GM23338 (cell line): ENCODE data around the gene GSTM2. TPM values are rescaled to one million over a fixed set of nuclear protein-coding genes. Genes with fewer than 3 reads are reported as not detected.

ENCODE experiments used
- ATAC-seq: fragments of 200-7000 bp; cut with Tn5 transposase; 3 replicates; pipeline ENCODE4 v1.9.1; 2020
- DNase-seq: peaks from one replicate; pipeline ENCODE4 v3.0.0-alpha.2; 2015; ENCODE audit warnings: low spot score
- H2AFZ ChIP-seq: fragments of 200-600 bp; sonication (generic); 2 replicates; pipeline ENCODE4 v1.8.0; 2016; ENCODE audit warnings: antibody characterized with exemption, mild to moderate bottlenecking, moderate library complexity
- H3F3A ChIP-seq: fragments of 200-600 bp; sonication (generic); replicated peaks from 2 replicates; pipeline ENCODE4 v1.8.0; 2017; ENCODE audit warnings: antibody characterized with exemption, mixed run types, low read depth
- H3K27ac ChIP-seq: fragments of 200-600 bp; sonication (generic); 2 replicates; pipeline ENCODE4 v1.6.1; 2016; ENCODE audit warnings: low read depth
- H3K27me3 ChIP-seq: fragments of 200-600 bp; sonication (generic); 2 replicates; pipeline ENCODE4 v1.8.0; 2016; ENCODE audit warnings: mild to moderate bottlenecking, mixed run types, moderate library complexity; ENCODE audit not compliant: insufficient read depth
- H3K36me3 ChIP-seq: fragments of 200-600 bp; sonication (generic); 2 replicates; pipeline ENCODE4 v1.8.0; 2016; ENCODE audit warnings: mild to moderate bottlenecking; ENCODE audit not compliant: insufficient read depth
- H3K4me1 ChIP-seq: fragments of 200-600 bp; sonication (generic); 2 replicates; pipeline ENCODE4 v1.8.0; 2016; ENCODE audit warnings: mild to moderate bottlenecking, moderate library complexity; ENCODE audit not compliant: insufficient read depth
- H3K4me2 ChIP-seq: fragments of 200-600 bp; sonication (generic); 2 replicates; pipeline ENCODE4 v1.7.1; 2017; ENCODE audit warnings: mixed run types
- H3K4me3 ChIP-seq: fragments of 200-600 bp; sonication (generic); 2 replicates; pipeline ENCODE4 v1.6.1; 2016; ENCODE audit warnings: mixed run types
- H3K79me2 ChIP-seq: fragments of 200-600 bp; sonication (generic); replicated peaks from 2 replicates; pipeline ENCODE4 v1.8.0; 2017; ENCODE audit warnings: mild to moderate bottlenecking; ENCODE audit not compliant: insufficient read depth
- H3K9me2 ChIP-seq: fragments of 200-600 bp; sonication (generic); 2 replicates; pipeline ENCODE4 v1.8.0; 2017; ENCODE audit not compliant: insufficient read depth
- H4K20me1 ChIP-seq: fragments of 200-600 bp; sonication (generic); replicated peaks from 2 replicates; pipeline ENCODE4 v1.8.0; 2017; ENCODE audit warnings: mild to moderate bottlenecking; ENCODE audit not compliant: insufficient read depth
- H3K27ac Mint-ChIP-seq: 2 replicates; pipeline ENCODE4 v1.8.0; 2020; ENCODE audit warnings: inconsistent platforms, mild to moderate bottlenecking, moderate library complexity, mixed read lengths
- H3K27me3 Mint-ChIP-seq: 3 replicates; pipeline ENCODE4 v1.8.0; 2022; ENCODE audit warnings: low read depth, mild to moderate bottlenecking, moderate library complexity, mixed read lengths, inconsistent platforms; ENCODE audit not compliant: insufficient read depth, poor library complexity
- H3K36me3 Mint-ChIP-seq: 3 replicates; pipeline ENCODE4 v1.8.0; 2021; ENCODE audit warnings: low read depth, mild to moderate bottlenecking, inconsistent platforms, moderate library complexity, mixed read lengths
- H3K4me1 Mint-ChIP-seq: 3 replicates; pipeline ENCODE4 v1.8.0; 2020; ENCODE audit warnings: mild to moderate bottlenecking, inconsistent platforms, mixed read lengths
- H3K4me3 Mint-ChIP-seq: 3 replicates; pipeline ENCODE4 v1.8.0; 2021; ENCODE audit warnings: moderate library complexity, mild to moderate bottlenecking, inconsistent platforms, mixed read lengths
- H3K9me3 Mint-ChIP-seq: 3 replicates; pipeline ENCODE4 v1.8.0; 2020; ENCODE audit warnings: moderate library complexity, mild to moderate bottlenecking, inconsistent platforms, mixed read lengths
- JUNB ChIP-seq: IDR thresholded peaks from one replicate; pipeline ENCODE4 v1.6.1; 2016; ENCODE audit warnings: antibody characterized with exemption; ENCODE audit not compliant: unreplicated experiment
- NANOG ChIP-seq: IDR thresholded peaks from 2 replicates; pipeline ENCODE4 v1.6.1; 2016; ENCODE audit warnings: antibody characterized with exemption, borderline replicate concordance
- POLR2AphosphoS5 ChIP-seq: IDR thresholded peaks from 2 replicates; pipeline ENCODE4 v1.6.1; 2016; ENCODE audit warnings: antibody characterized with exemption, low read depth
- STAT1 ChIP-seq: IDR thresholded peaks from one replicate; pipeline ENCODE4 v1.6.1; 2016; ENCODE audit warnings: antibody characterized with exemption; ENCODE audit not compliant: unreplicated experiment
- ZNF114 ChIP-seq: fragments of 250-450 bp; sonication (Bioruptor Pico); IDR thresholded peaks from 2 replicates; pipeline ENCODE4 v1.5.0; 2020; ENCODE audit warnings: mild to moderate bottlenecking, moderate library complexity
- polyA plus RNA-seq: library from polyadenylated mRNA; unstranded; fragments of >200 nt; fragmentation: Nextera tagmentation; extraction: Ambion mirVana; gene quantifications from 2 replicates; pipeline ENCODE4 v1.2.1, GENCODE V29; 2016
- total RNA-seq: library from RNA; depleted of rRNA; stranded (reverse); fragments of >200 nt; shearing (Covaris generic); gene quantifications from 2 replicates; pipeline ENCODE4 v1.2.3, GENCODE V29; 2014
- TF ChIP-seq, protein P1 (sequence below): fragments of 250-450 bp; sonication (Bioruptor Pico); IDR thresholded peaks from 2 replicates; pipeline ENCODE4 v1.5.0; 2020; ENCODE audit warnings: mild to moderate bottlenecking, moderate library complexity

The GSTM2 gene
- total and polyA plus RNA-seq, 2 experiments from 2014 or later = 8.9 to 16.0 TPM

DNA sequence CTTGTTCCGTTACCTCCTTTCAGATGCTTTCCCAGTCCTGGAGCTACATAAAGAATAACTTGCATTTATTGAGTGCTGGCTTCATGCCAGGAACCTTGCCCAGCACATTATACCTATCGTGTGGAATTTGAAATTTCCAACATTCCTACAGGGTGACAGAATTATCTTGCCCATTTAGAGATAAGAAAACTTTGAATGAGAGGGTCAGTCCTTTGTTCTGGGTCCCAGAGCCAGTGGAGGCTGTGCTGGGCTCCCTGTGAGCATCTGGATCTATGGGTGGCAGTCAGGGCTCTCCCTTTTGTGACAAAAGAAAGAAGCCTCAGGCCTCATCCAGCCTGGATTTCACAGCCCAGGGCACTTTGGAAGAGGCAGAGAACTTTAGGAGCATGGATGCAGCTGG lies 8.7 kb upstream of the GSTM2 start:
- DNase-seq (no peak), ATAC-seq (no peak)
- no peaks in the 10 kb centered on the region for H3K36me3 ChIP-seq
- H3K4me2 ChIP-seq = no peak overlapping the region
- no peaks in the 10 kb centered on the region for H3K9me3 Mint-ChIP-seq
- H4K20me1 ChIP-seq = no peaks in the 10 kb centered on the region; the same call in 1 of the 2 replicates
- H3K27me3 Mint-ChIP-seq = peaks cover 9% of the 10 kb centered on the region
- H3K4me1 ChIP-seq = peaks cover 10% of the 10 kb centered on the region; the same call in 1 of the 2 replicates
- H3K9me2 ChIP-seq = no peaks in the 10 kb centered on the region
- TF ChIP-seq, protein P1, sequence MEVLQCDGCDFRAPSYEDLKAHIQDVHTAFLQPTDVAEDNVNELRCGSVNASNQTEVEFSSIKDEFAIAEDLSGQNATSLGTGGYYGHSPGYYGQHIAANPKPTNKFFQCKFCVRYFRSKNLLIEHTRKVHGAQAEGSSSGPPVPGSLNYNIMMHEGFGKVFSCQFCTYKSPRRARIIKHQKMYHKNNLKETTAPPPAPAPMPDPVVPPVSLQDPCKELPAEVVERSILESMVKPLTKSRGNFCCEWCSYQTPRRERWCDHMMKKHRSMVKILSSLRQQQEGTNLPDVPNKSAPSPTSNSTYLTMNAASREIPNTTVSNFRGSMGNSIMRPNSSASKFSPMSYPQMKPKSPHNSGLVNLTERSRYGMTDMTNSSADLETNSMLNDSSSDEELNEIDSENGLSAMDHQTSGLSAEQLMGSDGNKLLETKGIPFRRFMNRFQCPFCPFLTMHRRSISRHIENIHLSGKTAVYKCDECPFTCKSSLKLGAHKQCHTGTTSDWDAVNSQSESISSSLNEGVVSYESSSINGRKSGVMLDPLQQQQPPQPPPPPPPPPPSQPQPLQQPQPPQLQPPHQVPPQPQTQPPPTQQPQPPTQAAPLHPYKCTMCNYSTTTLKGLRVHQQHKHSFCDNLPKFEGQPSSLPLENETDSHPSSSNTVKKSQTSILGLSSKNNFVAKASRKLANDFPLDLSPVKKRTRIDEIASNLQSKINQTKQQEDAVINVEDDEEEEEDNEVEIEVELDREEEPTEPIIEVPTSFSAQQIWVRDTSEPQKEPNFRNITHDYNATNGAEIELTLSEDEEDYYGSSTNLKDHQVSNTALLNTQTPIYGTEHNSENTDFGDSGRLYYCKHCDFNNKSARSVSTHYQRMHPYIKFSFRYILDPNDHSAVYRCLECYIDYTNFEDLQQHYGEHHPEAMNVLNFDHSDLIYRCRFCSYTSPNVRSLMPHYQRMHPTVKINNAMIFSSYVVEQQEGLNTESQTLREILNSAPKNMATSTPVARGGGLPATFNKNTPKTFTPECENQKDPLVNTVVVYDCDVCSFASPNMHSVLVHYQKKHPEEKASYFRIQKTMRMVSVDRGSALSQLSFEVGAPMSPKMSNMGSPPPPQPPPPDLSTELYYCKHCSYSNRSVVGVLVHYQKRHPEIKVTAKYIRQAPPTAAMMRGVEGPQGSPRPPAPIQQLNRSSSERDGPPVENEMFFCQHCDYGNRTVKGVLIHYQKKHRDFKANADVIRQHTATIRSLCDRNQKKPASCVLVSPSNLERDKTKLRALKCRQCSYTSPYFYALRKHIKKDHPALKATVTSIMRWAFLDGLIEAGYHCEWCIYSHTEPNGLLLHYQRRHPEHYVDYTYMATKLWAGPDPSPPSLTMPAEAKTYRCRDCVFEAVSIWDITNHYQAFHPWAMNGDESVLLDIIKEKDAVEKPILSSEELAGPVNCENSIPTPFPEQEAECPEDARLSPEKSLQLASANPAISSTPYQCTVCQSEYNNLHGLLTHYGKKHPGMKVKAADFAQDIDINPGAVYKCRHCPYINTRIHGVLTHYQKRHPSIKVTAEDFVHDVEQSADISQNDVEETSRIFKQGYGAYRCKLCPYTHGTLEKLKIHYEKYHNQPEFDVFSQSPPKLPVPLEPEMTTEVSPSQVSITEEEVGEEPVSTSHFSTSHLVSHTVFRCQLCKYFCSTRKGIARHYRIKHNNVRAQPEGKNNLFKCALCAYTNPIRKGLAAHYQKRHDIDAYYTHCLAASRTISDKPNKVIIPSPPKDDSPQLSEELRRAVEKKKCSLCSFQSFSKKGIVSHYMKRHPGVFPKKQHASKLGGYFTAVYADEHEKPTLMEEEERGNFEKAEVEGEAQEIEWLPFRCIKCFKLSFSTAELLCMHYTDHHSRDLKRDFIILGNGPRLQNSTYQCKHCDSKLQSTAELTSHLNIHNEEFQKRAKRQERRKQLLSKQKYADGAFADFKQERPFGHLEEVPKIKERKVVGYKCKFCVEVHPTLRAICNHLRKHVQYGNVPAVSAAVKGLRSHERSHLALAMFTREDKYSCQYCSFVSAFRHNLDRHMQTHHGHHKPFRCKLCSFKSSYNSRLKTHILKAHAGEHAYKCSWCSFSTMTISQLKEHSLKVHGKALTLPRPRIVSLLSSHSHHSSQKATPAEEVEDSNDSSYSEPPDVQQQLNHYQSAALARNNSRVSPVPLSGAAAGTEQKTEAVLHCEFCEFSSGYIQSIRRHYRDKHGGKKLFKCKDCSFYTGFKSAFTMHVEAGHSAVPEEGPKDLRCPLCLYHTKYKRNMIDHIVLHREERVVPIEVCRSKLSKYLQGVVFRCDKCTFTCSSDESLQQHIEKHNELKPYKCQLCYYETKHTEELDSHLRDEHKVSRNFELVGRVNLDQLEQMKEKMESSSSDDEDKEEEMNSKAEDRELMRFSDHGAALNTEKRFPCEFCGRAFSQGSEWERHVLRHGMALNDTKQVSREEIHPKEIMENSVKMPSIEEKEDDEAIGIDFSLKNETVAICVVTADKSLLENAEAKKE (CRISPR knock-in tag) = no peak
- TF ChIP-seq NANOG (no peak), ZNF114 (CRISPR knock-in tag) (no peak), POLR2AphosphoS5 (no peak), STAT1 (no peak)
- H3K27ac ChIP-seq = no peak overlapping the region
- no peak overlapping the region for H3K27ac Mint-ChIP-seq
- peaks cover 6% of the 10 kb centered on the region for H3F3A ChIP-seq
- H3K4me3 ChIP-seq = no peak overlapping the region
- peaks cover 11% of the 10 kb centered on the region for H3K27me3 ChIP-seq
- no peak overlapping the region for H3K4me3 Mint-ChIP-seq
- peaks cover 11% of the 10 kb centered on the region for H3K4me1 Mint-ChIP-seq
- H2AFZ ChIP-seq = no peak overlapping the region
- no peaks in the 10 kb centered on the region for H3K36me3 Mint-ChIP-seq
- H3K79me2 ChIP-seq = no peaks in the 10 kb centered on the region

- DNase-seq = no peak
- Mint-ChIP-seq H3K9me3 (no peaks in the 10 kb centered on the region), H3K27ac (no peak overlapping the region), H3K27me3 (peaks cover 9% of the 10 kb centered on the region), H3K4me1 (peaks cover 4% of the 10 kb centered on the region), H3K4me3 (no peak overlapping the region), H3K36me3 (no peaks in the 10 kb centered on the region)
- H3F3A ChIP-seq = peaks cover 1% of the 10 kb centered on the region
- H3K27me3 ChIP-seq = peaks cover 1% of the 10 kb centered on the region; the same call in 1 of the 2 replicates
- no peak overlapping the region for H2AFZ ChIP-seq
- no peak overlapping the region for H3K27ac ChIP-seq
- no peak overlapping the region for H3K4me3 ChIP-seq
- H3K4me2 ChIP-seq = no peak overlapping the region
- no peaks in the 10 kb centered on the region for H3K36me3 ChIP-seq
- no peak for ATAC-seq
- no peaks in the 10 kb centered on the region for H3K79me2 ChIP-seq
- H3K4me1 ChIP-seq = peaks cover 5% of the 10 kb centered on the region; the same call in 1 of the 2 replicates
- H4K20me1 ChIP-seq = no peaks in the 10 kb centered on the region
- no peaks in the 10 kb centered on the region for H3K9me2 ChIP-seq
- TF ChIP-seq JUNB = no peak
- TF ChIP-seq STAT1 = no peak
- TF ChIP-seq, protein P1 (CRISPR knock-in tag) = no peak
- no peak for TF ChIP-seq NANOG
These were observed 7.7 kb upstream of the GSTM2 start for GRCh38 chr1:109659997-109660690.
